Hypothalamus (tissue), 51 donors: ENCODE results near the gene RAD54L.
"Not testable (repeated sequence)": the region's sequence is repeated elsewhere in the genome, so short reads cannot be mapped to it uniquely, and the experiment has no call there.

Experiments
- DNase-seq, 51 donors: peaks; one replicate each; lab custom pipeline; 2025; lab: John Stamatoyannopoulos, UW

RAD54L gene

DNA sequence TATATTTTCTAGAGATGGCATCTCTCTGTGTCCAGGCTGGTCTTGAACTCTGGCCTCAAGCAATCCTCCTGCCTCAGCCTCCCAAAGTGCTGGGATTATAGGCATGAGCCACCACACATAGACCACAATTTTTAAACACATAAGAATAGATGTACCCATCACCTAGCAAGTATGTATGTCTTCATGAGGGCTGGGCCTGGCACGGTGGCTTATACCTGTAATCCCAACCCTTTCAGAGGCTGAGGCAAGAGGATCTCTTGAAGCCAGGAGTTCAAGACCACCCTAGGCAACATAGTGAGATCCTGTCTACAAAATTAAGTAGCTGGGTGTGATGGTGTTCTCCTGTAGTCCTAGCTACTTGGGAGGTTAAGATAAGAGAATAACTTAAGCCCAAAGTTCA lies 69.8 kb downstream of the RAD54L start:
- no peak for DNase-seq

GRCh38 chr1:46319301-46319700 lies 71.7 kb downstream of the RAD54L start:
- not testable (repeated sequence) for DNase-seq

- not testable (repeated sequence) for DNase-seq
Observed at GRCh38 chr1:46319960-46320914, 72.7 kb downstream of the RAD54L start.

- not testable (repeated sequence) for DNase-seq
Observed at GRCh38 chr1:46322191-46322590, 74.6 kb downstream of the RAD54L start.

- not testable (repeated sequence) for DNase-seq
Observed at GRCh38 chr1:46325285-46326076, 77.9 kb downstream of the RAD54L start.
